ENCODE measurements around the gene KMO. TPM values are rescaled to one million over a fixed set of nuclear protein-coding genes. Genes with fewer than 3 reads are reported as not detected.

KMO gene
- not detected for total RNA-seq

GRCh38 chr1:241532162-241532531, at the start of gene KMO:
KMO (plus strand) TSS chr1:241532378; CDS start chr1:241532445, 67 bp downstream.
- TF ChIP-seq CTCF (IDR thresholded peaks at IDR 0.05): no peak
- no peaks in the 10 kb centered on the region for H3K9me3 ChIP-seq
- H3K36me3 ChIP-seq: no peaks in the 10 kb centered on the region
- H3K4me1 ChIP-seq: no peaks in the 10 kb centered on the region
- H3K27me3 ChIP-seq: no peaks in the 10 kb centered on the region
- peak within 1 kb of the TSS; percentile 49 to 55 for H3K4me3 ChIP-seq
- intact Hi-C loops (cut with DNase I): no loop called here
- no peak for DNase-seq (ENCODE audit: low spot score in 2 of 2)
- no peak within 1 kb of the TSS for H3K27ac ChIP-seq

- DNase-seq (ENCODE audit: low spot score in 2 of 2): no peak
- H3K4me3 ChIP-seq: no peak overlapping the region
- no peak for TF ChIP-seq CTCF (IDR thresholded peaks at IDR 0.05)
- intact Hi-C loops (cut with DNase I): no loop called here
- H3K36me3 ChIP-seq: no peaks in the 10 kb centered on the region
- no peaks in the 10 kb centered on the region for H3K9me3 ChIP-seq
- H3K27ac ChIP-seq: no peak overlapping the region
- H3K4me1 ChIP-seq: no peaks in the 10 kb centered on the region
- H3K27me3 ChIP-seq: no peaks in the 10 kb centered on the region
These were observed 49.4 kb upstream of the KMO start for GRCh38 chr1:241482761-241483250.

- no peak overlapping the region for H3K4me3 ChIP-seq
- intact Hi-C loops (cut with DNase I): no loop called here
- no peaks in the 10 kb centered on the region for H3K4me1 ChIP-seq
- H3K36me3 ChIP-seq: no peaks in the 10 kb centered on the region
- no peaks in the 10 kb centered on the region for H3K9me3 ChIP-seq
- TF ChIP-seq CTCF (IDR thresholded peaks at IDR 0.05): no peak
- DNase-seq (ENCODE audit: low spot score in 2 of 2): no peak
- H3K27ac ChIP-seq: no peak overlapping the region
- H3K27me3 ChIP-seq: no peaks in the 10 kb centered on the region
These were observed 47.0 kb upstream of the KMO start for GRCh38 chr1:241485145-241485544.

- no peaks in the 10 kb centered on the region for H3K4me1 ChIP-seq
- DNase-seq (ENCODE audit: low spot score in 2 of 2): no peak
- H3K27me3 ChIP-seq: no peaks in the 10 kb centered on the region
- H3K27ac ChIP-seq: no peak overlapping the region
- no peaks in the 10 kb centered on the region for H3K9me3 ChIP-seq
- no peaks in the 10 kb centered on the region for H3K36me3 ChIP-seq
- intact Hi-C loops (cut with DNase I): no loop called here
- no peak for TF ChIP-seq CTCF (IDR thresholded peaks at IDR 0.05)
- no peak overlapping the region for H3K4me3 ChIP-seq
These were observed 46.6 kb upstream of the KMO start for GRCh38 chr1:241485554-241485992.

- Histone ChIP-seq H3K27ac (no peak overlapping the region), H3K4me1 (no peaks in the 10 kb centered on the region), H3K36me3 (no peaks in the 10 kb centered on the region), H3K4me3 (no peak overlapping the region), H3K9me3 (no peaks in the 10 kb centered on the region), H3K27me3 (no peaks in the 10 kb centered on the region)
- intact Hi-C loops (cut with DNase I): no loop called here
- no peak for TF ChIP-seq CTCF (IDR thresholded peaks at IDR 0.05)
- DNase-seq (ENCODE audit: low spot score in 2 of 2): no peak
These were observed 43.4 kb upstream of the KMO start for GRCh38 chr1:241488739-241489138.

- Histone ChIP-seq H3K4me1 (no peaks in the 10 kb centered on the region), H3K27ac (no peak overlapping the region), H3K9me3 (no peaks in the 10 kb centered on the region), H3K27me3 (no peaks in the 10 kb centered on the region), H3K4me3 (no peak overlapping the region), H3K36me3 (peaks cover 21 to 55% of the 10 kb centered on the region in 2 donors)
- no peak for DNase-seq (ENCODE audit: low spot score in 2 of 2)
- intact Hi-C loops (cut with DNase I): no loop called here
- no peak for TF ChIP-seq CTCF (IDR thresholded peaks at IDR 0.05)
These were observed 36.4 kb upstream of the KMO start for GRCh38 chr1:241495741-241496140.
